Panc1 (cell line): ENCODE measurements around the gene DFFB. TPM values are rescaled to one million over a fixed set of nuclear protein-coding genes. Genes with fewer than 3 reads are reported as not detected.

Experiments
- ATAC-seq: fragments of 200-7000 bp; cut with Tn5 transposase; 2 replicates; pipeline ENCODE4 v1.9.1; 2020; ENCODE audit warnings: mild to moderate bottlenecking, moderate library complexity
- BruUV-seq: library from RNA; stranded (reverse); fragments of 400-500 nt; replicated peaks from 2 replicates; lab custom pipeline; 2021; lab: Mats Ljungman, UMichigan
- CTCF ChIA-PET: fragments of 300-600 bp; sonication (Branson Sonifier 250); formaldehyde crosslinking; loops from one replicate; lab custom pipeline; 2022; ENCODE audit warnings: antibody characterized with exemption; lab: Charles Lee
- POLR2A ChIA-PET: fragments of 300-600 bp; sonication (Branson Sonifier 250); formaldehyde crosslinking; loops from one replicate; lab custom pipeline; 2022; ENCODE audit warnings: antibody characterized with exemption; lab: Charles Lee
- DNase-seq: peaks from one replicate; pipeline ENCODE4 v3.0.0-alpha.2; 2010; ENCODE audit warnings: low read depth, low spot score
- H3K27ac ChIP-seq: 2 replicates; pipeline ENCODE4 v1.5.1; 2011; ENCODE audit warnings: mild to moderate bottlenecking, low read length, inconsistent platforms
- H3K27me3 ChIP-seq: fragments of 200-500 bp; sonication (Bioruptor generic); 2 replicates; pipeline ENCODE4 v1.6.0; 2014; ENCODE audit warnings: low read length, inconsistent platforms; ENCODE audit not compliant: control insufficient read depth, insufficient read depth
- H3K36me3 ChIP-seq: fragments of 200-500 bp; sonication (Bioruptor generic); 2 replicates; pipeline ENCODE4 v1.5.1; 2014; ENCODE audit warnings: inconsistent platforms, mild to moderate bottlenecking, low read length, moderate library complexity; ENCODE audit not compliant: control insufficient read depth, insufficient read depth
- H3K4me1 ChIP-seq: 2 replicates; pipeline ENCODE4 v1.5.1; 2011; ENCODE audit warnings: inconsistent platforms, mild to moderate bottlenecking, low read length, moderate library complexity; ENCODE audit not compliant: control insufficient read depth, insufficient read depth
- H3K4me3 ChIP-seq, 2 experiments: 2 replicates each; pipeline ENCODE4 v1.5.1; 2011 to 2012; ENCODE audit warnings: low read depth in 2 of 2, low read length in 2 of 2, mild to moderate bottlenecking in 2 of 2, inconsistent platforms in 1 of 2, moderate library complexity in 1 of 2
- H3K9me3 ChIP-seq: fragments of 200-500 bp; sonication (Bioruptor generic); 2 replicates; pipeline ENCODE4 v1.5.1; 2014; ENCODE audit warnings: low read depth, mild to moderate bottlenecking, inconsistent platforms, low read length, moderate library complexity; ENCODE audit not compliant: control insufficient read depth, insufficient read depth
- CTCF ChIP-seq: fragments of 450-650 bp; IDR thresholded peaks from 2 replicates; pipeline ENCODE4 v1.5.1; 2017; ENCODE audit warnings: mild to moderate bottlenecking
- POLR2AphosphoS5 ChIP-seq: IDR thresholded peaks from 2 replicates; pipeline ENCODE4 v1.6.1; 2012; ENCODE audit warnings: mild to moderate bottlenecking, low read depth, low read length, moderate library complexity
- REST ChIP-seq, 2 experiments: IDR thresholded peaks; 2 replicates each; pipeline ENCODE4 v1.6.1; 2011 to 2012; ENCODE audit warnings: low read depth in 2 of 2, control low read depth in 1 of 2, low read length in 1 of 2, mild to moderate bottlenecking in 1 of 2, moderate library complexity in 1 of 2; ENCODE audit not compliant: insufficient read depth in 1 of 2
- SIN3A ChIP-seq: IDR thresholded peaks from 2 replicates; pipeline ENCODE4 v1.6.1; 2012; ENCODE audit warnings: low read depth, mild to moderate bottlenecking, low read length, moderate library complexity, borderline replicate concordance; ENCODE audit not compliant: insufficient read depth
- TCF7L2 ChIP-seq: IDR thresholded peaks from 2 replicates; pipeline ENCODE4 v1.6.1; 2011; ENCODE audit warnings: mild to moderate bottlenecking, low read depth, low read length, inconsistent platforms
- in situ Hi-C: cut with HindIII; loops from 2 replicates; pipeline ENCODE4 v1.10.0; 2016; ENCODE audit warnings: low sequenced_read_pairs, low pct_unique_long_range_greater_than_20kb
- intact Hi-C: fragments of 100-400 bp; cut with micrococcal nuclease; formaldehyde crosslinking; loops from one replicate; pipeline ENCODE4 v1.10.0; 2022; ENCODE audit not compliant: unreplicated experiment
- total RNA-seq: library from RNA; stranded (reverse); gene quantifications from one replicate; pipeline ENCODE4 v1.2.1, GENCODE V29; 2021; ENCODE audit not compliant: unreplicated experiment

The DFFB gene
- total RNA-seq, 1 experiment from 2014 or later = 3.0 TPM

- TF ChIP-seq REST (IDR thresholded peaks at IDR 0.05; ENCODE audit: insufficient read depth in 1 of 2, low read depth in 2 of 2, low read length in 1 of 2) (no peak), TCF7L2 (no peak), POLR2AphosphoS5 (no peak), CTCF (no peak), SIN3A (no peak)
- Histone ChIP-seq H3K4me3 (no peak overlapping the region), H3K27ac (no peak overlapping the region), H3K27me3 (no peaks in the 10 kb centered on the region), H3K36me3 (peaks cover 3% of the 10 kb centered on the region), H3K4me1 (no peaks in the 10 kb centered on the region), H3K9me3 (peaks cover 11% of the 10 kb centered on the region; the same call in 1 of the 2 replicates)
- ChIA-PET CTCF (no interaction called here), POLR2A (no interaction called here)
- ATAC-seq = no peak
- intact Hi-C loops = no loop called here
- BruUV-seq = no TSS peak
- in situ Hi-C loops = no loop called here
- DNase-seq = no peak
Measured at GRCh38 chr1:3834701-3835100, 22.6 kb upstream of the DFFB start.

- Histone ChIP-seq H3K27me3 (no peaks in the 10 kb centered on the region), H3K4me3 (no peak overlapping the region), H3K27ac (no peak overlapping the region), H3K4me1 (no peaks in the 10 kb centered on the region), H3K9me3 (peaks cover 11% of the 10 kb centered on the region; the same call in 1 of the 2 replicates), H3K36me3 (no peaks in the 10 kb centered on the region; the same call in none of the 2 replicates)
- in situ Hi-C loops = no loop called here
- BruUV-seq = no TSS peak
- CTCF ChIA-PET = no interaction called here
- TF ChIP-seq REST (IDR thresholded peaks at IDR 0.05; ENCODE audit: insufficient read depth in 1 of 2, low read depth in 2 of 2, low read length in 1 of 2) = no peak
- intact Hi-C loops = no loop called here
- POLR2A ChIA-PET = no interaction called here
- DNase-seq (no peak), ATAC-seq (no peak)
Measured at GRCh38 chr1:3836421-3836820, 20.9 kb upstream of the DFFB start.
